LNCaP clone FGC (cell line): ENCODE measurements around the gene RPS3.

Source experiments
- DNase-seq: peaks from one replicate; pipeline ENCODE4 v3.0.0-alpha.2; 2011; ENCODE audit warnings: low read depth
- H3K4me3 ChIP-seq: 2 replicates; pipeline ENCODE4 v1.5.1; 2011; ENCODE audit warnings: mild to moderate bottlenecking, low read depth, low read length, control low read depth
- TF ChIP-seq, protein P1 (sequence below): IDR thresholded peaks from 2 replicates; pipeline ENCODE4 v1.5.1; 2012; ENCODE audit warnings: mild to moderate bottlenecking; ENCODE audit not compliant: control insufficient read depth, insufficient read depth; ENCODE audit errors: extremely low read depth

Gene RPS3

DNA sequence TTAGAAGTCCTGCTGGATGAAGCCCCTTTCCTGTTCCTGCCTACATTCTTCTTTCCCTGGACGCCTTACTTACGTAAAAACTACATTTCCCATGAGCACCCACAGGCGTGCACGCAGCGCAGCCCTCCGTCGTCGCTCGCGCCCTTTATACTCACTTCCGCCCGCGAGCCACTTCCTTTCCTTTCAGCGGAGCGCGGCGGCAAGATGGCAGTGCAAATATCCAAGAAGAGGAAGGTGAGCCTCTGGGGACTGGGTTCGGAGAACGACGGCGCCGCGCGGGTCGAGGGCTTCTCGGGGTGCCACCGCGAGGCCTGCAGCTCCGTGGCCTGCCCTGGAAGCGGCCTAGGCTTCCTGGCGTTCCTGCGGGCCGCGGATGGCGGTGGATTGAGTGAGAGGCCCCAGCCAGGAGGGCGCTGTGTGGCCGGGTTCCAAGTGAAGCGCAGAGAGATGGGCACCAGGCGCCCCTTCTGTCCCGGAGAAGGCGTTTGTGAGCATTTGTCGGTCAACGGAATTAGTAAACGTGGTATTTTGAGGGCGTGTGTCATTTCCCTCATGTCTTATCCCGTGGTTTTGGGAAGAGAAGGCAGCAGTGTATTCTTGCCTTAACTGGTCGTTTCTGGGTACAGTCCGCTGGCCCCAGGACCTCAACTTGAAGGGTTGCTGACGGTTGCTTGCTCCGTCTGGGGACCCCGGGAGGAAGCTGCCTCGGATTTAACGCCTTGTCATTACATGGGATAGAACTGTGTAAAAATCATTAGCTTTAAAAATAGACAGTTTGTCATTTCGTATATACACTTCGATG is at the start of gene RPS3:
TSS of gene RPS3 (plus strand) at position 175 of the 802 bp plus-strand sequence. CDS start at position 205, 30 bp downstream.
- H3K4me3 ChIP-seq: peak within 1 kb of the TSS; percentile 70
- TF ChIP-seq, protein P1, sequence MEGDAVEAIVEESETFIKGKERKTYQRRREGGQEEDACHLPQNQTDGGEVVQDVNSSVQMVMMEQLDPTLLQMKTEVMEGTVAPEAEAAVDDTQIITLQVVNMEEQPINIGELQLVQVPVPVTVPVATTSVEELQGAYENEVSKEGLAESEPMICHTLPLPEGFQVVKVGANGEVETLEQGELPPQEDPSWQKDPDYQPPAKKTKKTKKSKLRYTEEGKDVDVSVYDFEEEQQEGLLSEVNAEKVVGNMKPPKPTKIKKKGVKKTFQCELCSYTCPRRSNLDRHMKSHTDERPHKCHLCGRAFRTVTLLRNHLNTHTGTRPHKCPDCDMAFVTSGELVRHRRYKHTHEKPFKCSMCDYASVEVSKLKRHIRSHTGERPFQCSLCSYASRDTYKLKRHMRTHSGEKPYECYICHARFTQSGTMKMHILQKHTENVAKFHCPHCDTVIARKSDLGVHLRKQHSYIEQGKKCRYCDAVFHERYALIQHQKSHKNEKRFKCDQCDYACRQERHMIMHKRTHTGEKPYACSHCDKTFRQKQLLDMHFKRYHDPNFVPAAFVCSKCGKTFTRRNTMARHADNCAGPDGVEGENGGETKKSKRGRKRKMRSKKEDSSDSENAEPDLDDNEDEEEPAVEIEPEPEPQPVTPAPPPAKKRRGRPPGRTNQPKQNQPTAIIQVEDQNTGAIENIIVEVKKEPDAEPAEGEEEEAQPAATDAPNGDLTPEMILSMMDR: no peak
- peak; percentile 76 for DNase-seq

DNA sequence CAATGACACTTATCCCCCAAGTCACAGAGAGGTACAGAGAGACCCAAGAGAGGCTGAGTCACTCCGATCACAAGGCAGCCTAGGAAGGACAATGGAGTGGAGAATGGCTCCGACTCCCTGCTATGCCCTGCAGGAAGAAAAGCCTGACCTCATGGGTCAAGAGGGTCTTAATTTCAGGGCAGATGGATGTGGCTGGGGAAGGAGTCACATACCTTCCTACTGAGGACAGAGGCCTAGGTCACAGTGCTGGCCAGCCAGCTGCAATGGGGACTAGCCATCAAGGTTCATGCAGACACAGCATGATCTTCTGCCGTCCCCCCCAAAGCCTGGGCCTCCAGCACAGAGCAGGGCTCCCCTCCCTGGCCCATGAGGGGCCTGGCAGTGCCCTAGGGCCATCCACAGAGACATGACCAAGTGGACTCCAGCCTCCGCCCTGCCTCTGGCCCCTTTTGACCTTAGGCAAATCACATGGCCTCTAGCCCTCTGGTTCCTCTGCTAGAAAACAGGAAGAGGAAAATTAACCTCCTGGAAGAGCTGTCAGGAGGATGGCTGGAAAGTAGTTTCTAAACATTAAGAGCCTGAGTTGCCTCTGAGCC is 49.7 kb upstream of the RPS3 start:
- no peak overlapping the region for H3K4me3 ChIP-seq
- no peak for DNase-seq
- TF ChIP-seq, protein P1: no peak

DNA sequence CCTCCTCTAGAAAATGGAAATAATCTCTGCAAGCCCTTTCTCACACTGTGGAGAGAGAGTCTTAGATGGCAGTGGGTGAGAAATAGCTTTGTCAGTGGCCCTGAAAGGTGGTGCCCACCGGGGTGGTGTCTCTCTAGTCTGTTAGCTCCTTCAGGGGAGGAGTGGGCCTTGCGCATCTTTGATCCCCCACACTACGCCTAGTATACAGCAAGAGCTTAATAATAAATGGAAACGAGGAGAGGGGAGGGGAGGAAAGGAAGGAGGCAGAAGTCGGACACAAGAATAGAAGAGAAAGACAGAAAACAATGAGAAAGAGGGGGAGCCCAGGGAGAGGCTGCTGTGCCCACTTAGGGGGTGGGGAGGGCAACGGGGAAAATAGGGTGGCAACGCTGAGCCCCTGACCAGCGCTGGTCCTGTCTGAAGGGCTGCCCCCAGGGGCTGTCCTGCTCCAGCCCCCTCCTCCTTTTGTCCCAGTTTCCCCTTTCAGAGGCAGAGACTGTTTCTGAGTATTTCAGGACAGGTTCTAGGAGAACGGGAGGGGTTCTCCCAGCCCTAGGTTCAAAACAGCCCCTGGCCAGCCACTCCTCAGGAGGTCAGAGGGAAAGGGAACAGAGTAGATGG is 49.1 kb upstream of the RPS3 start:
- peak overlapping the region; percentile 72 for H3K4me3 ChIP-seq
- DNase-seq: no peak
- TF ChIP-seq, protein P1: no peak

DNA sequence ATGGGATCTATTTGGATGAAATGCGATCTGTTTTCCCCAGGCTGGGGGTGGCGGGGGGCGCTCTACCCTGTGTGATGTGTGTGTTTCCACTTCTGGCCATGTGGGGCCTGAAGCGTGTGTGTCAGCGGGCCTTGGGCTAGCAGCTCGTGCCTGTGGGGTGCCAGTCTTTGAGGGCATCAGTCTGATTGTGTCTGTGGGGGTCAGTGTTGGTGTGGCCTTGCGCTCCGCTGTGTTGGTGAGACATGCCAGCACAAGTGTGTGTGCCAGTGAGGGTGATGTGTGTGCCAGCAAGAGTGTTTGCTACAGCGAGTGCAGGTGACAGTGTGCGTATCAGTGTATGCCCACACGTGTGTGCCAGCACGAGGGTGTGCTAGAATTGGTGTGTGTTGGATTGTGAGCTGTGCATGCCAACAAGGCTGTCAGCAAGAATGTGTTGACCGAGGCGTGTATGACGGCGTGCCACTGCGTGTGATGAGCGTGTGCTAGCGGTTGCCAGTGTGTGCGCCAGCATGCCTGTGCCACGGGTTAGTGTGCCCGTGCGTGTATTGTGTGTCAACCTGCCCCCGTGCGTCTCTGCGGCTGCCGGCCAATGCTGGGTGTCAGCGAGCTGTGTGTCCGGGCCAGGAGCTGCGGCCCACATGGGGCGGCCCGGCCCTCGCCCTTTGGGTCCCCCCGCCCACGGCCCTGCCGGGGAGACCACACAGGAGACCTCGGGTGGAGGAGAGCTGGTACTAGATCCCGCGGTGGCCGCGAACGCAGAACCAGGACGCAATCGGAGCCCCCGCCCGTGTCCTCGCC is 48.4 kb upstream of the RPS3 start:
- no peak for DNase-seq
- peak overlapping the region; percentile 72 for H3K4me3 ChIP-seq
- TF ChIP-seq, protein P1: peak; percentile 0; the same call in 1 of the 2 replicates

DNA sequence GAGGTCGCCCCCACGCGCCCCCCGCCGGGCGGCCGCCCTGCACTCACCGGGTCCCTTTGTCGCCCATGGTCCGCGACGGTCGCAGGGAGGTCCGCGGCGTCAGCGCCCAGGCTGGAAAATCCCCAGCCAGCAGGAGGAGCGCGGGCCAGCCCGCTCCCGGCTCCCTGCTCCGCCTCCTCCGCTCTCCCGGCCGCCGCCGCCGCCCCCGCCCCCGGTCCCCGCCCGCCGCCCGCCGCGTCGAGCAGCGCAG is 47.9 kb upstream of the RPS3 start, which contains the start of gene ARRB1:
TSS of gene ARRB1 (minus strand) at position 121 of the 250 bp plus-strand sequence. CDS start at position 67, 54 bp downstream.
- TF ChIP-seq, protein P1: no peak; the same call in 1 of the 2 replicates
- H3K4me3 ChIP-seq: peak within 1 kb of the TSS; percentile 72
- no peak for DNase-seq

DNA sequence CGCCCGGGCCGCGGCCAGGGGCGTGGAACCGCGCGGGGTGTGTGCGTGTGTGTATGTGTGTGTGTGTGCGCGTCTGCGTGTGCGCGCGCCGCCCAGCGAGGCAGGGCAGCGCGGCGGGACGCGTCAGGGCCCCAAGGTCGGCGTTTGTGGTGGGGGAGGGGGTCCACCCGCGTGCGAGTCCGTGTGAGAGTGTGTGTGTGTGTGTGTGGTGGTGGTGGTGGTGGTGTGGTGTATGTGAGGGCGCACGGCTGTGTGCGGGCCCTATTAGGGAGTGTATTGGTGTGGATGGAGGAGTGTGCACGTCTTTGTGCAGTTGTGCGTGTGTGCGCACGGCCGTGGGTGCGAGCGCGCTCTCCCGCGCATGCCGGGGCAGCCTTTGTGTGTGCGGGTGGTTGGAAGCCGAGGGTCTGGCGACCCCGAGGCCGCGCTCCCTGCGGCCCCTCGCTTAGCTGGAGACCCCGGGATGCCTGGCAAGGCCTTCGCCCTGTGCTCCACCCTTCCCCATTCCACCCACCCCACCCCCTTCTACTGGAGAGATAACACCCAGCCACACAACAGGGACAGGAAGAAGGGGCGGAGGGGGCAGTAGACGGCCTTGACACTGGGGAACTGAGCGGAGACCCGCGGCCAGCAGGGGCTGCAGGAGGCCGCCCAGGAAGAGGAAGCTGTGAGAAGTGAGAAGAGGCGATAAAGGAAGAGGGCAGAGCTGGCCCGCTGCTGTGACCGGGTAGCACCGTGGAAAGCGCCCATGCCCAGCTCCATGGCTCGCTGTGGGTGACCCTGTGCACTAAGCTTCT is 47.3 kb upstream of the RPS3 start:
- TF ChIP-seq, protein P1: no peak
- no peak for DNase-seq
- peak overlapping the region; percentile 72 for H3K4me3 ChIP-seq
